ENCODE results near the gene MLX.
"Not testable (repeated sequence)": the region's sequence is repeated elsewhere in the genome, so short reads cannot be mapped to it uniquely, and the experiment has no call there.

Gene MLX

GRCh38 chr17:42613699-42614295, 46.9 kb downstream of the MLX start:
- no peaks in the 10 kb centered on the region for H3K27me3 ChIP-seq (ENCODE audit: insufficient read depth, poor library complexity, severe bottlenecking)
- no peak overlapping the region for H3K27ac ChIP-seq (replicated peaks)
- TF ChIP-seq REST (IDR thresholded peaks at IDR 0.05; ENCODE audit: insufficient replicate concordance, low read depth) (no peak), CTCF (IDR thresholded peaks at IDR 0.05; ENCODE audit: insufficient read depth, low read length) (no peak), GABPA (IDR thresholded peaks at IDR 0.05; ENCODE audit: low read depth) (no peak), SPI1 (IDR thresholded peaks at IDR 0.05; ENCODE audit: borderline replicate concordance, low read depth) (no peak)

GRCh38 chr17:42617956-42618431, 51.1 kb downstream of the MLX start:
- no peaks in the 10 kb centered on the region for H3K27me3 ChIP-seq (ENCODE audit: insufficient read depth, poor library complexity, severe bottlenecking)
- TF ChIP-seq POLR2AphosphoS5 (IDR thresholded peaks at IDR 0.05; ENCODE audit: low read depth), result no peak
- TF ChIP-seq SPI1 (IDR thresholded peaks at IDR 0.05; ENCODE audit: borderline replicate concordance, low read depth), result no peak
- TF ChIP-seq CTCF (IDR thresholded peaks at IDR 0.05; ENCODE audit: insufficient read depth, low read length), result no peak
- no peak for TF ChIP-seq GABPA (IDR thresholded peaks at IDR 0.05; ENCODE audit: low read depth)
- no peak for TF ChIP-seq REST (IDR thresholded peaks at IDR 0.05; ENCODE audit: insufficient replicate concordance, low read depth)
- H3K27ac ChIP-seq (replicated peaks), result no peak overlapping the region
- H3K4me3 ChIP-seq (replicated peaks; ENCODE audit: insufficient read depth, low read length), result no peak overlapping the region
- no peak for DNase-seq (ENCODE audit: low read depth in 1 of 2, low spot score in 1 of 2)

More at GRCh38 chr17:42613699-42614295, 46.9 kb downstream of the MLX start:
- H3K4me3 ChIP-seq (replicated peaks; ENCODE audit: insufficient read depth, low read length), result no peak overlapping the region
- DNase-seq (ENCODE audit: low read depth in 1 of 2, low spot score in 1 of 2), result no peak

- no peaks in the 10 kb centered on the region for H3K27me3 ChIP-seq (ENCODE audit: insufficient read depth, poor library complexity, severe bottlenecking)
- no peak overlapping the region for H3K4me3 ChIP-seq (replicated peaks; ENCODE audit: insufficient read depth, low read length)
- no peak for DNase-seq (ENCODE audit: low read depth in 1 of 2, low spot score in 1 of 2)
- no peak overlapping the region for H3K27ac ChIP-seq (replicated peaks)
- TF ChIP-seq REST (IDR thresholded peaks at IDR 0.05; ENCODE audit: insufficient replicate concordance, low read depth), result no peak
Observed at GRCh38 chr17:42618442-42619150, 51.7 kb downstream of the MLX start.

- not testable (repeated sequence) for H3K27ac ChIP-seq (replicated peaks); H3K27me3 ChIP-seq (ENCODE audit: insufficient read depth, poor library complexity, severe bottlenecking); DNase-seq (ENCODE audit: low read depth in 1 of 2, low spot score in 1 of 2); H3K4me3 ChIP-seq (replicated peaks; ENCODE audit: insufficient read depth, low read length)
Observed at GRCh38 chr17:42621987-42622386, 55.1 kb downstream of the MLX start.
